GM23338 (cell line): Measurements from ENCODE around the gene PLD1. TPM values are rescaled to one million over a fixed set of nuclear protein-coding genes. Genes with fewer than 3 reads are reported as not detected.

Experiments used
- ATAC-seq: fragments of 200-7000 bp; cut with Tn5 transposase; 3 replicates; pipeline ENCODE4 v1.9.1; 2020
- DNase-seq: peaks from one replicate; pipeline ENCODE4 v3.0.0-alpha.2; 2015; ENCODE audit warnings: low spot score
- H2AFZ ChIP-seq: fragments of 200-600 bp; sonication (generic); 2 replicates; pipeline ENCODE4 v1.8.0; 2016; ENCODE audit warnings: antibody characterized with exemption, mild to moderate bottlenecking, moderate library complexity
- H3F3A ChIP-seq: fragments of 200-600 bp; sonication (generic); replicated peaks from 2 replicates; pipeline ENCODE4 v1.8.0; 2017; ENCODE audit warnings: antibody characterized with exemption, mixed run types, low read depth
- H3K27ac ChIP-seq: fragments of 200-600 bp; sonication (generic); 2 replicates; pipeline ENCODE4 v1.6.1; 2016; ENCODE audit warnings: low read depth
- H3K27me3 ChIP-seq: fragments of 200-600 bp; sonication (generic); 2 replicates; pipeline ENCODE4 v1.8.0; 2016; ENCODE audit warnings: mild to moderate bottlenecking, mixed run types, moderate library complexity; ENCODE audit not compliant: insufficient read depth
- H3K36me3 ChIP-seq: fragments of 200-600 bp; sonication (generic); 2 replicates; pipeline ENCODE4 v1.8.0; 2016; ENCODE audit warnings: mild to moderate bottlenecking; ENCODE audit not compliant: insufficient read depth
- H3K4me1 ChIP-seq: fragments of 200-600 bp; sonication (generic); 2 replicates; pipeline ENCODE4 v1.8.0; 2016; ENCODE audit warnings: mild to moderate bottlenecking, moderate library complexity; ENCODE audit not compliant: insufficient read depth
- H3K4me2 ChIP-seq: fragments of 200-600 bp; sonication (generic); 2 replicates; pipeline ENCODE4 v1.7.1; 2017; ENCODE audit warnings: mixed run types
- H3K4me3 ChIP-seq: fragments of 200-600 bp; sonication (generic); 2 replicates; pipeline ENCODE4 v1.6.1; 2016; ENCODE audit warnings: mixed run types
- H3K79me2 ChIP-seq: fragments of 200-600 bp; sonication (generic); replicated peaks from 2 replicates; pipeline ENCODE4 v1.8.0; 2017; ENCODE audit warnings: mild to moderate bottlenecking; ENCODE audit not compliant: insufficient read depth
- H3K9me2 ChIP-seq: fragments of 200-600 bp; sonication (generic); 2 replicates; pipeline ENCODE4 v1.8.0; 2017; ENCODE audit not compliant: insufficient read depth
- H4K20me1 ChIP-seq: fragments of 200-600 bp; sonication (generic); replicated peaks from 2 replicates; pipeline ENCODE4 v1.8.0; 2017; ENCODE audit warnings: mild to moderate bottlenecking; ENCODE audit not compliant: insufficient read depth
- H3K27ac Mint-ChIP-seq: 2 replicates; pipeline ENCODE4 v1.8.0; 2020; ENCODE audit warnings: inconsistent platforms, mild to moderate bottlenecking, moderate library complexity, mixed read lengths
- H3K27me3 Mint-ChIP-seq: 3 replicates; pipeline ENCODE4 v1.8.0; 2022; ENCODE audit warnings: low read depth, mild to moderate bottlenecking, moderate library complexity, mixed read lengths, inconsistent platforms; ENCODE audit not compliant: insufficient read depth, poor library complexity
- H3K36me3 Mint-ChIP-seq: 3 replicates; pipeline ENCODE4 v1.8.0; 2021; ENCODE audit warnings: low read depth, mild to moderate bottlenecking, inconsistent platforms, moderate library complexity, mixed read lengths
- H3K4me1 Mint-ChIP-seq: 3 replicates; pipeline ENCODE4 v1.8.0; 2020; ENCODE audit warnings: mild to moderate bottlenecking, inconsistent platforms, mixed read lengths
- H3K4me3 Mint-ChIP-seq: 3 replicates; pipeline ENCODE4 v1.8.0; 2021; ENCODE audit warnings: moderate library complexity, mild to moderate bottlenecking, inconsistent platforms, mixed read lengths
- H3K9me3 Mint-ChIP-seq: 3 replicates; pipeline ENCODE4 v1.8.0; 2020; ENCODE audit warnings: moderate library complexity, mild to moderate bottlenecking, inconsistent platforms, mixed read lengths
- CTCF ChIP-seq, 2 experiments: fragments of 200-600 bp in 1 of 2; sonication (generic) in 1 of 2; conservative IDR thresholded peaks; 2 replicates each; pipeline versions ENCODE4 v1.5.1 to v1.6.1; 2016 to 2017; ENCODE audit warnings: antibody characterized with exemption in 2 of 2, low read depth in 2 of 2, mild to moderate bottlenecking in 2 of 2, moderate library complexity in 1 of 2
- REST ChIP-seq: IDR thresholded peaks from one replicate; pipeline ENCODE4 v1.6.1; 2018; ENCODE audit warnings: antibody characterized with exemption; ENCODE audit not compliant: unreplicated experiment
- STAT1 ChIP-seq: IDR thresholded peaks from one replicate; pipeline ENCODE4 v1.6.1; 2016; ENCODE audit warnings: antibody characterized with exemption; ENCODE audit not compliant: unreplicated experiment
- ZNF114 ChIP-seq: fragments of 250-450 bp; sonication (Bioruptor Pico); IDR thresholded peaks from 2 replicates; pipeline ENCODE4 v1.5.0; 2020; ENCODE audit warnings: mild to moderate bottlenecking, moderate library complexity
- ZNF462 ChIP-seq: fragments of 250-450 bp; sonication (Bioruptor Pico); IDR thresholded peaks from 2 replicates; pipeline ENCODE4 v1.5.0; 2020; ENCODE audit warnings: mild to moderate bottlenecking, moderate library complexity
- polyA plus RNA-seq: library from polyadenylated mRNA; unstranded; fragments of >200 nt; fragmentation: Nextera tagmentation; extraction: Ambion mirVana; gene quantifications from 2 replicates; pipeline ENCODE4 v1.2.1, GENCODE V29; 2016
- total RNA-seq: library from RNA; depleted of rRNA; stranded (reverse); fragments of >200 nt; shearing (Covaris generic); gene quantifications from 2 replicates; pipeline ENCODE4 v1.2.3, GENCODE V29; 2014

The PLD1 gene
- total and polyA plus RNA-seq, 2 experiments from 2014 or later = 1.4 to 2.2 TPM

- TF ChIP-seq REST (no peak), STAT1 (no peak)
Measured at GRCh38 chr3:171830518-171830875, 20.2 kb upstream of the PLD1 start (continued).

- Mint-ChIP-seq H3K27me3 (no peaks in the 10 kb centered on the region), H3K9me3 (no peaks in the 10 kb centered on the region), H3K4me1 (peaks cover 21% of the 10 kb centered on the region), H3K4me3 (no peak overlapping the region), H3K36me3 (no peaks in the 10 kb centered on the region), H3K27ac (no peak overlapping the region)
- peak; percentile 86 for DNase-seq
- TF ChIP-seq CTCF (conservative IDR thresholded peaks at IDR 0.05; ENCODE audit: low read depth in 2 of 2) (peak; percentile 63 to 90), ZNF114 (CRISPR knock-in tag) (no peak), ZNF462 (CRISPR knock-in tag) (peak; percentile 87)
- no peaks in the 10 kb centered on the region for H3K27me3 ChIP-seq
- H3K9me2 ChIP-seq = no peaks in the 10 kb centered on the region
- H3K4me1 ChIP-seq = peaks cover 13% of the 10 kb centered on the region
- no peak overlapping the region for H3K27ac ChIP-seq
- no peak overlapping the region; the same call in 1 of the 2 replicates for H2AFZ ChIP-seq
- no peaks in the 10 kb centered on the region for H4K20me1 ChIP-seq
- H3K36me3 ChIP-seq = no peaks in the 10 kb centered on the region
- peak; percentile 99 for ATAC-seq
- no peaks in the 10 kb centered on the region for H3F3A ChIP-seq
- H3K4me2 ChIP-seq = no peak overlapping the region
- H3K4me3 ChIP-seq = no peak overlapping the region
- no peaks in the 10 kb centered on the region for H3K79me2 ChIP-seq
Measured at GRCh38 chr3:171829841-171830517, 19.7 kb upstream of the PLD1 start.
